GM03348 (cell line): Measurements from ENCODE around the gene PRPSAP1.

Experiments used
- DNase-seq: peaks from one replicate; pipeline ENCODE4 v3.0.0; 2012; ENCODE audit warnings: low spot score

The PRPSAP1 gene

GRCh38 chr17:76264755-76265623, 88.7 kb downstream of the PRPSAP1 start, which contains the start of gene UBALD2:
UBALD2 (plus strand) TSS chr17:76265348; CDS start chr17:76265506, 158 bp downstream.
- DNase-seq, result peak; percentile 100

GRCh38 chr17:76264425-76264754, 89.3 kb downstream of the PRPSAP1 start:
- no peak for DNase-seq

GRCh38 chr17:76263896-76264295, 89.8 kb downstream of the PRPSAP1 start:
- DNase-seq, result no peak

- no peak for DNase-seq
Measured at GRCh38 chr17:76262732-76263344, 90.9 kb downstream of the PRPSAP1 start.

- DNase-seq, result no peak
Measured at GRCh38 chr17:76261421-76262215, 92.1 kb downstream of the PRPSAP1 start.

- no peak for DNase-seq
Measured at GRCh38 chr17:76260669-76261068, 93.0 kb downstream of the PRPSAP1 start.

GRCh38 chr17:76260220-76260619, 93.5 kb downstream of the PRPSAP1 start:
- no peak for DNase-seq
